Measurements from ENCODE around the gene LDLR. TPM values are rescaled to one million over a fixed set of nuclear protein-coding genes. Genes with fewer than 3 reads are reported as not detected.

The LDLR gene
- polyA plus RNA-seq, 2 of the 4 experiments (the other 2 are of a cell fraction) = 29.2 to 55.8 TPM

GRCh38 chr19:11138601-11139300 is 49.5 kb downstream of the LDLR start (continued):
- TF ChIP-seq MAZ (IDR thresholded peaks at IDR 0.05; ENCODE audit: borderline replicate concordance, low read depth, low read length) (no peak), ELK1 (IDR thresholded peaks at IDR 0.05; ENCODE audit: low read depth, low read length) (no peak), SMC3 (IDR thresholded peaks at IDR 0.05) (no peak; the same call in 2 of the 3 replicates), HEYL (CRISPR knock-in tag; IDR thresholded peaks at IDR 0.05) (no peak), BHLHE40 (IDR thresholded peaks at IDR 0.05; ENCODE audit: low read depth, low read length) (no peak), MYC (IDR thresholded peaks at IDR 0.05; ENCODE audit: borderline replicate concordance, low read length) (no peak), RAD21 (conservative IDR thresholded peaks at IDR 0.05 in 1 of 2, IDR thresholded peaks at IDR 0.05 in 1 of 2) (no peak), HOXB5 (CRISPR knock-in tag; IDR thresholded peaks at IDR 0.05) (no peak), SREBF2 (IDR thresholded peaks at IDR 0.05) (no peak), RCOR1 (IDR thresholded peaks at IDR 0.05; ENCODE audit: low read depth, low read length) (no peak), POLR2AphosphoS2 (conservative IDR thresholded peaks at IDR 0.05; ENCODE audit: low read length) (no peak), HOXA7 (CRISPR knock-in tag; IDR thresholded peaks at IDR 0.05) (no peak), KDM1A (IDR thresholded peaks at IDR 0.05; ENCODE audit: low read depth) (no peak), MAFK (IDR thresholded peaks at IDR 0.05; ENCODE audit: partially characterized antibody) (no peak), TFCP2L1 (CRISPR knock-in tag; IDR thresholded peaks at IDR 0.05) (no peak), EHF (CRISPR knock-in tag; IDR thresholded peaks at IDR 0.05) (no peak), CHD4 (IDR thresholded peaks at IDR 0.05; ENCODE audit: borderline replicate concordance) (no peak), CTCF (IDR thresholded peaks at IDR 0.05) (no peak), ZC3H11A (IDR thresholded peaks at IDR 0.05) (no peak), HES2 (IDR thresholded peaks at IDR 0.05) (no peak), TP53 (CRISPR knock-in tag; IDR thresholded peaks at IDR 0.05) (no peak), JUN (IDR thresholded peaks at IDR 0.05) (peak in 1 of 2 experiments; percentile 43; a peak in 1 of 5 replicates), CBX2 (IDR thresholded peaks at IDR 0.05; ENCODE audit: borderline replicate concordance, low read depth) (no peak), CHD2 (IDR thresholded peaks at IDR 0.05; ENCODE audit: low read length, partially characterized antibody) (no peak), RFX5 (IDR thresholded peaks at IDR 0.05) (no peak), HMGXB4 (CRISPR knock-in tag; IDR thresholded peaks at IDR 0.05; ENCODE audit: borderline replicate concordance) (no peak), HOXB13 (CRISPR knock-in tag; IDR thresholded peaks at IDR 0.05; ENCODE audit: low read depth) (no peak), EHMT2 (IDR thresholded peaks at IDR 0.05; ENCODE audit: low read depth) (no peak), JUNB (IDR thresholded peaks at IDR 0.05) (no peak), KDM5A (IDR thresholded peaks at IDR 0.05) (no peak), NPAS2 (CRISPR knock-in tag; IDR thresholded peaks at IDR 0.05; ENCODE audit: borderline replicate concordance) (no peak), NR3C1 (IDR thresholded peaks at IDR 0.05) (no peak), HDAC2 (IDR thresholded peaks at IDR 0.05) (no peak), ZFP36 (IDR thresholded peaks at IDR 0.05; ENCODE audit: borderline replicate concordance, partially characterized antibody) (no peak), PBX3 (IDR thresholded peaks at IDR 0.05) (peak; percentile 57; the same call in 1 of the 2 replicates), CBX8 (IDR thresholded peaks at IDR 0.05) (no peak), CEBPB (IDR thresholded peaks at IDR 0.05) (no peak), MAX (IDR thresholded peaks at IDR 0.05) (0 out of 2 replicates have a peak, but pooled peaks have one; percentile 43), FOXS1 (CRISPR knock-in tag; IDR thresholded peaks at IDR 0.05) (no peak)
